NCI-H526 treated with DMSO at 0.1 percent for 48 hours (cell line): ENCODE data around the gene SMU1.
"Not testable (repeated sequence)": the region's sequence is repeated elsewhere in the genome, so short reads cannot be mapped to it uniquely, and the experiment has no call there.

Source experiments
- DNase-seq: peaks from one replicate; lab custom pipeline; 2025; lab: John Stamatoyannopoulos, UW

The SMU1 gene

DNA sequence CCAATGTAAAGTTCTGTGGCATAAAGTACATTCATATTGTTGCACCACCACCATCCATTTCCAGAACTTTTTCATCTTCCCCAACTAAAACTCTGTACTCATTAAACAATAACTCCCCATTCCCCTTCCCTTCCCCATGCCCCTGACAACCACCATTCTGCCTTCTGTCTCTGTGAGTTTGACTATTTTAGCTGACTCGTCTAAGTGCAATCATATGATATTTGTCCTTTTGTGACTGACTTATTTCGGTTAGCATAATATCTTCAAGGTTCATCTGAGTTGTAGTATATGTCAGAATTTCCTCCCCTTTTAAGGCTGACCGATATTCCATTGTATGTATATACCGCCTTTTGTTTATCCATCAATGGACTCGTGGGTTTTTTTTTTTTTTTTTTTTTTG lies 29.0 kb upstream of the SMU1 start:
- DNase-seq = no peak

DNA sequence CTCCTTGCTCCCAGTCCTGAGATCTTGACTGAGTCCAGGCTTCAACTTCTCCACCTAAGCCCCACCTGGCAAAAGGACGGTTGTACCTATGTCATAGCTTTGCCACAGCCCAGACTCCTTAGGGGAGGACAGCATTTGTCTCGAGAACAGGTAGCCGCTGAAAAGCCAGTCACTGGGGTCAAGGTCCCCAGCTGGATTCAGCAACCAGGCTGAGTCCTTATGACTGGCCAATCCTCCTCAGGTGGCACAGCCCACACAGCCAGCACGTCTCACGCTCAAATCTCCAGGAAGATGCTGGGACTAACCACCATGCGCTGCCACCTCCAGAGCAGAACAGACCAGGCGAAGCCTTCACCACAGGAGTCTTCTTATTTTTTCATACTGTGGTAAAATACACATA lies 27.9 kb upstream of the SMU1 start:
- DNase-seq = no peak

DNA sequence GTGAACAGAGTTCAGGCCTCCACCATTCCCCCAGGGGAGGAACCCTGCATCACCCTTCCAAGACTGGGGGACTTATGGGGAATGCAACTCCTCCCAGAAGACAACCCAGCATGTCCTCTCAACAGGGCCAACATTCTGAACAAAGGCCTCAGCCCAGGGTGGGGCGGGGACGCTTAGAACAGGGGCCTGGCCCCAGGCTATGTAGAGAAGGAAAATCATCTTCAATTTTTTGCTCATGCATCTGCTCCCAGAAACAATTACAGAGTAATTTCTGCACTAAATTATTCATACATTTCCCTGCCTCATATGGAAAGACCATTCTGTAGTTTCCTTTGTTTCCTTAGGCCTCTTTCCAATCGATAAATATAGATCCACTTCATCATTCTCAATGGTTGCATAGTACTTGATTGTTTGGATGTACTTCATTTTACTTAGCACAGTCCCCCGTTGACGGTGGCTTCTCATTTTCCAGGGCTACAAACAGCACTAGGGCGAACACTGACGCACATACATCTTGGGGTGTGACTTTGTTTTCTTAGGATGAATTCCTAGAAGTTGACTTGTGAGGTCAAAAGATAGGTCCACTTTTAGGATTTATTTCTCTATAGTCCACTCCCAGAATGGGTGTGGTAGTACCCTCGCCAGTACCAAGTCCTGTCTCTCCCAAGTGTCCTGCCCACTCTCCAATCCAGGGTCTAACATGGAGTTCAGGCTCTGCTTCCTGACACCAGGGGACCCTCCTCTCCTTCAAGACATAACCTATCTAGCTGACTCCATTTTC lies 27.2 kb upstream of the SMU1 start:
- no peak for DNase-seq

DNA sequence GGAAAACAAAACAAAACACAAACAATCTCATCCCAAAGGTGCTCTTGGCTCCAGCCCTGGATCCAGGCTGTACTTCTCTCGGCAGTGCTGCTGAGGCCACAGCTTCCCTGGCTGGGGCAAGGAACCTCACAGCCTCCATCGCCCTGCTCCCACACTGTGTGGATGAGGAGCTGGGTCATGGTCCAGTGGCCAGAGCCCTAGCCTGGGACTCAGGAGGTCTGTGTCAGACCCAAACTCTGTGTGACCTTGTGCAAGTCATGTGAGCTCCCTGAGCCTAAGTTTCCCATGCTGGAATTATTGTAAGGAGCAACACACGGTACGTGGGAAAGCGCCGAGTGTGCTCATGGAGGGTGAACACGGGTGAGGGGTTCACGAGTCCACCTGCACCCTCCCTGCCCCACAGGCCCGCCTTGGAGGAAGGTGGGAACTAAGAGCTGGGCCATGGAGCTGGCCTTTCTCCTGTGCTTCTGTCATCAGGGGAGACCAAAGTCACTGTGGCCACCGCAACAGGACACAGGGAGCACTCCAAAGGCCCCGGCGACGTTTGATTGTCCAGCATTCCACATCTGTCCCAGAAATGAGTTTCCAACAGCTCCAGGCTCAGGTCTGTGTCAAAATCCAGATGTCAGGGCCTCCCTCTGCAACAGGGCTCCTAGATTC lies 26.2 kb upstream of the SMU1 start:
- no peak for DNase-seq

DNA sequence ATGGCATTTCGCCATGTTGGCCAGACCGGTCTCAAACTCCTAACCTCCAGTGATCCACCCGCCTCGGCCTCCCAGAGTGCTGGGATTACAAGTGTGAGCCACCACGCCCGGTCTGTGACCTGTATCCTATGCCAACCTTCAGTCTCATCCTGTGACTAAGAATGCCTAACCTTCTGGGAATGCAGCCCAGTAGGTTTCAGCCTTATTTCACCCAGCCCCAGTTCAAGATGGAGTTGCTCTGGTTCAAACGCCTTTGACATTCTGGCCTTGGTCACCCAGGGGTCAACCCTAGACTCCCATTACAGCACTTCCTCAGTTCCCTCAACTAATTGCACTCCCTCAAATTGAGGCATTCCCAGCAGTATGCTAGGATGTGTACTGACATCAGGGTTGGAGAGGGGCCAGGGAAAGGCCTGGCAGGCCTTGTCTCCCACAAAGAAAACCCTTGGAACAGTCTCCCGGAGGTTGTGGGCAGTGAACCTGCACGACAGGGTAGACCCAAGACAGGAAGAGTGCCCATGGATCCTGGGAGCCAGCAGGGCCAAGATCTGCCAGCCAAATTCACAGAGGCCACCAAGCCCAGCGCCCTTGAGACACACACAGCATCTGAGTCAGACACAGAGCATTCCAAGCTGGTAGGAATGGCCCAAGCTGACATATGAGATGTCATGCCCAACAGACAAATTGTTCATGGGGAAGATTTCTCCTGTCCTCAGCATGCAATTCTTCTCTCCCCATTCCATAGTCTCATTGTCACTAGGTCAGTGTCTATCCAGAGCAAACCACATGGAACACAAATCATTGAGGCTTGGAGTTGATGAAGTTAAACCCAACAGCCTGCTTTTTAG lies 24.9 kb upstream of the SMU1 start:
- DNase-seq = no peak

DNA sequence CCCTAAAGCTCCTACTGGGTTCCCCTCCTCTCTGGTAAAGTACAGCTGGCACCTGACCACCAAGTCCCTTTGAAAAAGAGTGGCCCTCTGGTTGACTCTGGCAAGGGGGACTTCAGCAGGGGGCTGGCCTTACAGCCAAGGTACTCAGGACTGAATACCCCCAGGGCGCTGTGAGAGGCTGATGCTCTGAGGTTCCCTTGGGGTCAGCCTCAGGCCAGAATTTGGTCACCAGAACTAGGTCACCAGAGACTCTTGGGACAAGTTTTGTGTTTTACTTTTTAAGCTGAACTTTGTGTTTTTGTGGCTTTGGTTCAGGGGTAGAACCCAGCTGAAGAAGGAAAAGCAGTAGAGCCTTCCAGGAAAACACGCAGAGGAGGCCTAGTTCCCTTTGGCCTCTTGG lies 23.3 kb upstream of the SMU1 start:
- DNase-seq = no peak

DNA sequence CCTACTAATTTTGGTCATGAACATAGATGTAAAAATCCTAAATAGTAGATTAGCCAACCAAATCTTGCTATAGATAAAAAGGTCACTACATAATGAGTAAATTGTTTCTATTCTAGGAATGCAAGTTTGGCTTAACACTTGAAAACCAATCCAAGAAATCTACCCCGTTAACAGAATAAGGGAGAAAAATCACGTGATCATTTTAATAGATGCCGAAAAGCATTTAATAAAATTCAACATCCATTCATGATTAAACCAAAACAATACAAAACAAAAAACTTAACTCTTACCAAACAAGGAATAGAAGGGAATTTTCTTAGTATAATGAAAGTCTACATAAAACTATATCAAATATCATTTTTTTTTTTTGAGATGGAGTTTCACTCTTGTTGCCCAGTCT lies 20.7 kb upstream of the SMU1 start:
- DNase-seq = no peak

DNA sequence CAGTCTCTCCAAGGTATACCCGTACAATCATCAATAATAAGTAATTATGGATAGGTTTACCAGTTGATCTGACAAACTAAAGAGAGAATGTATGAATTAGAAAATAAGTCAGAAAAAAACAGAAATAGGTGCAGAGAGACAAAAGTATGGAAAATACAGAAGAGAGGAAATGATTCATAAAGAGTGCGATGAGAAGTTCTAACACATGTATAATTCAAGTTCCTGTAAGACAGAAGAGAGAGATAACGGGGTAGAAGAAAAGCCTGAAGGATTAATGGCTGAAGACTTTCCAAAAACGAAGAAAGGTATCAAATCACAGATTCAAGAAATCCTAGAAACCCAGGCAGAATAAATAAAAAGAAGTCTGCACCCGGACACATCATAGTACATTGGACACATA lies 16.2 kb upstream of the SMU1 start:
- no peak for DNase-seq

DNA sequence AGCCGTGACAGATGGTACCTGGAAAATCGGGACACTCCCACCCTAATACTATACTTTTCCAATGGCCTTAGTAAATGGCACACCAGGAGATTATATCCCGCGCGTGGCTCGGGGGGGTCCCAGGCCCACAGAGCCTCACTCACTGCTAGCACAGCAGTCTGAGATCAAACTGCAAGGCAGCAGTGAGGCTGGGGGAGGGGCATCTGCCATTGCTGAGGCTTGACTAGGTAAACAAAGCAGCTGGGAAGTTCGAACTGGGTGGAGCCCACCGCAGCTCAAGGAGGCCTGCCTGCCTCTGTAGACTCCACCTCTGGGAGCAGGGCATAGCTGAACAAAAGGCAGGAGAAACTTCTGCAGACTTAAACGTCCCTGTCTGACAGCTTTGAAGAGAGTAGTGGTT lies 9.2 kb upstream of the SMU1 start:
- DNase-seq = not testable (repeated sequence)

DNA sequence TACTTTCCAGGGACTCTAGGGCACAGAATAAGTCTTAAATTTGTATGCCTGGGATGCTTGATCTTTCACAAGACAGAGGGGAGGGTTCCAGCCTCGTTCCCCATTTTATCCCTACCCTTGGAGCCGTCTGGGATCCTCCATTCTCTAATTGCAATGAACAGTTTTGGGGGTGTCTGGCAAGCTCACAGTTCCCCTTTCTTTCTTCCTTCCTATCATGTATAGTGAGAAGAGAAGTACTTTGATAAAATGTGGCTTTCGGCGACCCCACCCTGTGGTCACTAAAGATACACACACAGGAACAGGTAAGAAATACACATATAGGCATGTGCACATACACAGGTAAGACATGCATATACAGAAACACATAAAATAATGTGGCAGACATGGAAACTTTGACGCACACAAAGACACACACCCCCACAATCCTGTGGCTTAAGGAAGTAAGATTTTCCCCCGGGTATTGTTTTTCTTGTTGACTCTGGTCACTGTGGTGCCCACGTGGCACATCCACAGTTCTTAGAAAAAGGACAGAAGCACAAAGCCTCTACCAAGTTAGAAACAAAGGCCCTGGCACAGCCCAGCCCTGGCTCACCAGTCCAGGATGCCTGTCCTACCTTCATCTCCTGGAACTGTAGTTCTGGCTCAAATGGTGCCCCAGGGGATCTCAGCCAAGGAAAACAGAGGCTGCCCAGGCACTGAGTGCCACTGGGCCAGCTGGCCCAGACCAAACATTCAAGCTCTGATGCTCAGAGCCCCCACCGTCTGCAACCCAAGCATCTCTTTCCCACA lies 6.3 kb upstream of the SMU1 start:
- DNase-seq = no peak

DNA sequence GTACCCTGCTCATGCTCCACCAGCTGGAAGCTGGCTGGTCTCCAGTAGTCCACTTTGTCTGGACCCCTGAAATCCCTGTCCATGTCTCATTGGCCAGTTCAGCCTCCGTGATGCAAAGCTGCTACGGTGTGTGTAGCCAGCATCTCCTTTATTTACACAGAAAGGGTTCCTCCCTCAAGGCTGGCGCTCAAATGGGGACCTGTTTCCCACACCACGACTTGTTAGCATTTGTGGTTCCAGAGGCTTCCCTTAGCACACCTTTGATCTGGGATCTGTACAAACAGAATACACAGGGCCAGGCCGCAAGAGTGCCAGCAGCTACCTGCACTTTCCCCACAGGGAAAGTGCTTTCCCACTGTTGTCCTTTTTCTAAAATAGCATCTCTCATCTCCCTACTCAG lies 5.7 kb upstream of the SMU1 start:
- no peak for DNase-seq

DNA sequence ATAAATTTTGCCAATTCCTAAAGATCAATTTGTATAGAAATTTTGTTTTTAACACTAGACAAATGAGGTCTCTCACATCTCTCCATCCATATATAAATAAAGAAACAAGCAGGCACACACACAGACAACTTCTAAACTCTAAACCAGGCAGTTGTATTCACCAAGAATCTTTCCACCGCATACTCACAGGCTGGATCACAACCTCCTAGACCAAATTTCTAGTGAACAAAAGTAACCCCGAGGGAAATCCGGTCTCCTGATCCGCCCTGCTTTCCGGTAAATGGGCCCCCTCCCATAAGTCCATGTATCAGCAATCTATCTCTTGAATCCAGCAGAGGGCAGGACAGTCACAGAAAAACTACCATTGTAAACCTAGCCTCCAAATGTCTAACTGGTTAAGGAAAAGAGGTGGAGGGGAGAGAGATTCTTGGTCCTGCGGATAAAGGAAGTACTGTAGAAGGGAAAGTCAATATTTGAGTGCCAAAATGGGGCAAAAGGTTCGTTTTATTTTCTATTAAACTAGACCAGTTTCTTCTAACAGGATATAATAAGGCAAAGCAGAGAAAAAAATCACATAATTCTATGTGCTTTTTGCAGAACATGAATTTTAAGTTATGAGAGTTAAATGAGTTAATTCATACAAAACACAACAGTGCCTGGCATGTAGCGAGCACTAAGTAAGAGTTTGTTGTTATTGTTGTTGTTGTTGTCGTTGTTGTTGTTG lies 4.8 kb upstream of the SMU1 start:
- DNase-seq = peak; percentile 85

DNA sequence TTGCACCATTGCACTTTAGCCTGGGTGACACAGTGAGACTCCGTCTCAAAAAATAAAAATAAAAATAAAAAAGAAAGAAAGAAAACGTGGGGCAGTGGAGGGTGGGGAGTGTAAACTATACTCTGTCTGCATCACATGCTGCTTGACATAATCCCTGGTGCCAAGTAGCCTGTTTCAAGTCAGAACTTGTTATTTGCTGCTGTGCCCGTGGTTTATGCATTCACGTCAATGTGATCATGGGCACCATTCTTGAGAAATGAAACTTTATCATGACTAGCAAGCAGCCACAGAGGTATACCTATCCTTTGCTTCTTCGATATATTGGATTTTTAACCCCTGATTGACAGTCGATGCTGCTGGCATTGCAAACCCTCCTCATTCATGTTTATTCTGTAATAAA lies 4.1 kb upstream of the SMU1 start:
- DNase-seq = no peak

DNA sequence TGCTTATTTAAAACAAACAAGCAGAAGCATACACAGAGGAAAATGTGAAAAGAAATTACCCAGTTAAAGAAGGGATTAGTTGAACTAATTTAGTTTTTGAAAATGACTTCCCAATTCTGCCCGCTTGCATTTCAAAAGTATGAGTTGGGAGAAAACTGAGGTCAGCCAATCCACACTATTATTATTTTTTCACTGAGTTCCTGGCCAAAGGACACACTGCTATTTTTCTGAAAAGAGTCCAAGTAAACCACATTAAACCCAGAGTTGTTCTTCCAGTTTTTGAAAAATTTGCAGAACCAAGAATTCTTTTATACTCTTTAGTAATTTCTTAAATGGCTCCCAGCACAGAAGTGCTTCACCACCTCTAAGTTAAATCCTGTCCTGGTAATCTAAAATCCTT lies 7.5 kb downstream of the SMU1 start:
- DNase-seq = no peak

DNA sequence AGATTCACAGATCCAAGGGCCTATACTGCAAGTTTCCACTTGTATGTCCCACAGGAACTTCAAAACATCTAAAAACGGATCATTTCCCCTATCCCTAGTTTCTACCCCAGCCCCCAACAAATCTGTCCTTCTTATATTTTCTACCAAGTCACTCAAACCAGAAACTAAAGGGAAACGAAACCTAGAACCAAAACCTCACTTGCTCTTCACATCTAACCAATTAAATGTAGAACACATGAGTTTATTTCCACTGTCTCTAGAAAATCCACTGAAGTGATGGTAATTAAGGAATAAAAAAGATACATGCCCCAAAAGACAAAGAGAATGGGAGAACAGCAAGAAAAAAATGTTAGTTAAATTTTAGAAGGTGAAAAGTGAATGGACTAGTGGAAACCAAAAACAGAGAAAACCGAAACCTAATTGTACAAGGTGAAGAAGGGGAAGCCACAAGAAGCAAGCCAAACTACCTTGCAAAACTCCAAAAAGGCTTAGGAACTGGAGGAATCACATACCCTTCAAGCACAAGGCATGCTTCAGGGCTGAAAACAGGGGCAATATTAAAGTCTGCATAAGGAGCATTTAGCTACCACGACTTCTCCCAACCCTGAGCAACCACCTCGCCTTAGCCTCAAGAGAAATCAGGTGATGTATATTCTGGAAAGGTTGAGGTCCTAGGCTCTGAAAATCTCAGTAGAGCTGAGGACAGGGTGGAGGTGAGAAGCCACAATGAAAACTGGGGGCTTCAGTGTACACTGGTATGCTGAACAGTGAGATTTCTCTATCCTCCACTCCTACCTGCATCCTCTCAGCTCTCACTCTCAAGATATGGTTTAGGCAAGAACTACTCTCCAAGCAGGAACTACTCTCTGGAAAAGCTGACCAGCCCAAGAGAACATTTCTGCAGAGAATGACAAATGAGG lies 11.1 kb downstream of the SMU1 start:
- DNase-seq = no peak

DNA sequence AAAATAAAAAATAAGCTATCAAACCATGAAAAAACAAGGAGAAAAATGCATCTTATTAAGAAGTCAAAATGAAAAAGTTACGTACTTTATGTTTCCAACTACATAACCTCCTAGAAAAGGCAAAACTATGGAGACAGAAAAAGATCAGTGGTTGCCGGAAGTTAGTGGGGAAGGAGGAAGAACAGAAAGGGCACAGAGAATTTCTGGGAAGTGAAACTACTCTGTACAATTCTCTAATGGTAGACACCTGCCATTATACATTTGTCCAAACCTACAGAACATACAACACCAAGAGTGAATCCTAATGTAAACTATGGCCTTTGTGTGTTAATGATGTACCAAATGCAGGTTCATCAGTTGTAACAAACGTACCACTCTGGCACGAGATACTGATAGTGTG lies 25.3 kb downstream of the SMU1 start:
- DNase-seq = no peak

DNA sequence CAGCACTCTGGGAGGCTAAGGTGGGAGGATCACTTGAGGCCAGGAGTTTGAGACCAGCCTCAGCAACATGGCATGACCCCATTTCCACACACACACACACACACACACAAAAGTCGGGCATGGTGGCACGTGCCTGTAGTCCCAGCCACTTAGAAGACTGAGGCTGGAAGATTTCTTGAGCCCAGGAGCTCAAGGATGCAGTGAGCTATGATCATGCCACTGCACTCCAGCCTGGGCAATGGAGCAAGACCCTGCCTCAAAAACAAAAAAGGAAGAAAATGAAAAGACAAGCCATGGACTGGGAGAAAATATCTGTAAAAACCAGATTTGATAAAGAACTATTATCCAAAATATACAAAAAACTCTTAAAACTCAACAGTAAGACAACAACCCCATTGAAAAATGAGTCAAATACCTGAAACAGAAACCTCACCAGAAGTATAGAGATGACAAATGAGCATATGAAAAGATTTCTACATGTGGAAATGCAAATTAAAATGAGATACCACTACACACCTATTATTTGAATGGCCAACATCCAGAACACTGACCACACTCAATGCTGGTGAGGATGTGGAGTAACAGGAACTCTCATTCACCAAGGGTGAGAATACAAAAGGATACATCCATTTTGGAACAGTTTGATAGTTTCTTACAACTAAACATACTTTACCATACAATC lies 26.7 kb downstream of the SMU1 start:
- DNase-seq = no peak

DNA sequence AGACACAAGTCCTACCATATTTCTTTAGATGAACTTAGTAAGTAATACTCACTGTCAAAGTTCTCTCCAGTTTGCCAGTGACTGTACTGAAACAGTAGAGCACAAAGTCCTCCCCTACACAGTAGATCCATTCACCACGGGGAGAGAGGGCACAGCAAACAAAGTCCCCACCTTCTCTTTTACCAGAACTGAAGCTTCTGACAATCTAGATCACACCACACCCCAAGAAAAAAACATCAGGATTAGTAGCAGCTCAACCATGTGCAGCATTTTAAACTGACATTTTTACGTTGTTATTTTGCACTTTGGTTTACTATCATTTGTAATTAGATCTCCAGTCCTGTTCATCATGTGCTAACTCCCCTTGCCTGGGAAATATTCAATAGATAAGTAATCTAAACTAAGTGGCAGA lies 28.4 kb downstream of the SMU1 start:
- DNase-seq = no peak

DNA sequence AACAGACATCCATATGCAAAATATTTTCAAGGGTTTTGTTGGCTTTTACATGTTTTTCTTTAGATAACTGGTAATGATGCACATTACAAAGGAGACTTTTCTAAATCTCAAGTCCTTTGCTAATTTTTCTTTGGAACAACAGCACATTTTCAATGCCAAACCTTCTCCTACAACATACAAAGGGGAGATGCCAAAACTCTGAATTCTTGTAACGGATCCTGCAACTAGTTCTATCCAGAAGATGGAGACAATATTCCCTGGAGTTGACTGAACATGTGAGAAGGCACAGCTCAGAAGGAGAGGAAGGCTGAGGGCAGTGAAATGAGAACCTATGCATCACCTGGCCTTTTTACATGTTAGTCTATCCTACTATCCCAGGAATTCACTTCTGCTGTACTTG lies 30.4 kb downstream of the SMU1 start:
- DNase-seq = no peak
